ENCODE measurements around the gene ROCK2.
"Not testable (repeated sequence)": the region's sequence is repeated elsewhere in the genome, so short reads cannot be mapped to it uniquely, and the experiment has no call there.

ROCK2 gene

DNA sequence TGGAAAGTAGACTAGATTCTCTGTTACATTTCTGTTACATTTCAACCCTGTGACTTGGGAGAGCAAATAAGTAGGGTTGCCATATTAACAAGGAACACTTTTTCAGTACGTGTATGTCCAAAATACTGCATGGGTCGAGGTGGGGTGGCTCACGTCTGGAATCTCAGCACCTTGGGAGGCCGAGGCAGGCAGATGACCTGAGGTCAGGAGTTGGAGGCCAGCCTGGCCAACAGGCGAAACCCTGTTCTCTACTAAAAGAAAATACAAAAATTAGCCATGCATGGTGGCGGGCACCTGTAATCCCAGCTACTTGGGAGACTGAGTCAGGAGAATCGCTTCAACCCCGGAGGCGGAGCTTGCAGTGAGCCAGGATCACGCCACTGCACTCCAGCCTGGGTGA is 178.0 kb downstream of the ROCK2 start:
- no peak for DNase-seq

DNA sequence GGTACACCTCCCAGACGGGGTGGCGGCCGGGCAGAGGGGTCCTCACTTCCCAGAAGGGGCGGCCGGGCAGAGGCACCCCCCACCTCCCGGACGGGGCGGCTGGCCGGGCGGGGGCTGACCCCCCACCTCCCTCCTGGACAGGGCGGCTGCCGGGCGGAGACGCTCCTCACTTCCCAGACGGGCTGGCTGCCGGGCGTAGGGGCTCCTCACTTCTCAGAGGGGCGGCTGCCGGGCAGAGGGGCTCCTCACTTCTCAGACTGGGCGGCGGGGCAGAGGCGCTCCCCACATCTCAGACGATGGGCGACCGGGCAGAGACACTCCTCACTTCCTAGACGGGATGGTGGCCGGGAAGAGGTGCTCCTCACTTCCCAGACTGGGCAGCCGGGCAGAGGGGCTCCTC is 179.4 kb downstream of the ROCK2 start:
- DNase-seq, result not testable (repeated sequence)

DNA sequence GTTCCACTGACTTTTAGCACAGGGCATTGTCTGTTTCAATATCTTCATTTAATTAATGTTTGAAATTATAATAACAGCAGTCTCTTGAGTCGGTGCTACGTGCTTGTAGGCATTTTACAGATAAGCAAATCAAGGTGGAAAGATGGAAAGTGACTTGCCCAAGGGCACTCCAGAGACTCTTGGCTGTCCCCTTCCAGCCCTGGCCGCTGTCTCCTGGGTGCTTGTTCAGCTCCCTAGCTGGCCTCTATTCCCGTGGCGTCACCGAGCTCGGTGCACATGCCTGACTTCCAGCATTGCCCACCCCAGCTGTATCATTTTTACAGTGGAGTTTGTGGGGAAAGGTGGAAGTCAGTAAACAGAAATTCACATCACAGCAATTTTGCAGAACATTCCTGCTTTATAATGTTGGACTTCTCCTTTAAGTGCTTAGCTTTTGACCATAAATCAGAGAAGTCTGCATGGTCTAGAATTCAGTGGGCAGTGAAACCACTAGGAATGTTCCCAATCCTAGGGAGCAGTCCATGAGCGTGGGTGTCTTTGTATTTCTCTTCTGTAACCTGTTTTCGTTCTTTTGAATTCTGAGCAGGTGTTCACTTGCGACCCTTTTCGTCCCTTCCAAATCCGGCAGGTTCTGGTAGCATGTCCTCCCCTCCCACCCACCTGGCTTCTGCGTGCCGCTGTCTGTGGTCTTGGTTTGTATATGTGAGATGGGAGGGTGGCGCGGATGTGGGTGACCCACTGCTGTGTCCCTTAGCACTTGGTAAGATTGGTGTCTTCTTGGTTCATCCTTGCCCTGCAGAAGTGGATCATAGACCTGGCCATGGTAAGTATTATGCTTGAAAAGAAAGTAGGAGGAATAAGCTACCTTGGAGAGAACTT is 180.8 kb downstream of the ROCK2 start:
- DNase-seq, result no peak

DNA sequence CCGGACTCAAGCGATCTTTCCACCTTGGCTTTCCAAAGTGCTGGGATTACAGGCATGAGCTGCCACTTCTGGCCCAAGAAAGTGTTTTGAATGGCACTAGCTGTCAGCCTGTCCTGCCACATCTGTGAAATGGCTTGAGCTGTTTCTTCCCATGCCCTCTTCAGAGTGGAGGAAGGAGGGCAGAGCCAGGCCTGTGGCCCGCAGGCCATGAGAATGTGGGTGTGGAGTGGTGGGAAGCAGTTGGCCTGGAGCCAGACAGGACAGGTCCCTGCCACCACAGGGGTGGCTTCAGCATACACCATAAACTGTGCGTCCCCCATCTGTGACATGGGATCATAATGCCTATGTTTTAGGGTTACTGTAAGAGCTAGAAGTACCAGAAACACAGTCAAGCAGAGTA is 182.7 kb downstream of the ROCK2 start:
- no peak for DNase-seq

DNA sequence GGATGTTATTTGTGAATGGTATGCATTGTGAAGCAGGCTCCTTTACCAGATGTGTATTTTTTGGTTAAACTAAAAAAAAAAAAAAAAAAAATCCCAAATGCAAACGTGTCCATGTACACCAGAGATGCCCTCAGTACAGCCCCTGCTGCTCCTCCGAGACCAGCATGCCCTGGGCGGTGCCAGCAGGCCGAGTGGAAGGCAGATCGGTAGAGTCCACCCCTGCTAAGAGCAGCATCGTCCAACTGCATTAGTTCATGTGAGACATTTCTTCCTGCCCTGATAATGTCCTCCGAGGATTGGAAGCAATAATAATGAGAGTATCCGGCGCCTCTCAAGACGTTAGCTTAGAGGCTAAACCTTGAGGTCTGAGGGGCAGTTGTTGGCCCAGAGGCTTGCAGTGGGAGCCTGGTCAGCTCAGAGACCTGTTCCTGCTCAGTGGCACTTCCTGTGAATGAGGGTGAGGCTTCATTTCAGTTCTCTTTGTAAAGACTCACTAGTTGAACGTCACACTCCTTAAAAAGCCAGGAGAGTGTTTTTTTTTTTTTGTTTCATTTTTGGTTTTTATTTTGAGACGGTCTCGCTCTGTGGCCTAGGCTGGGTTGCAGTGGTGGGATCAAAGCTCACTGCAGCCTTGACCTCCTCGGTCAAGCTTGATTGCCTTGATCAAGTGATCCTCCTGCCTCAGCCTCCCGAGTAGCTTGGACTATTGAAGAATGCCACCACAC is 183.5 kb downstream of the ROCK2 start:
- no peak for DNase-seq

DNA sequence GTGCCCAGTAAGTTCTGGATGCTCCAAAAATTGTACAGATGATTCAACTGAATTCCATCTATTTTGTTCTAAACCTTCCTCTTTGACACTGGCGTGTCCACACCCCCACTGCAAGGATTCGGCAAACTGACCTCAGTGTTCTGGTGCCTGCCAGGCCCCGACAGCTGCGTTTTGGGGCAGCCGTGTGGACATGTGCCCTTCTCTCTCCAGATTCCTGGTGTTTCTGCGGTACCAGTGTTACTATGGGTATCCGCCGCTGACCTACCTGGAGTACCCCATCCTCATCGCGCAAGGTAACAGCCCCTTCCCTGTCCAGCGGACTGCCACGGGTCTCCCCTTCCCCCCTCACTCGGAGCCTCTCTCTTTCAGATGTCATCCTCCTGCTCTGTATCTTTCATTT is 184.2 kb downstream of the ROCK2 start:
- DNase-seq, result no peak

DNA sequence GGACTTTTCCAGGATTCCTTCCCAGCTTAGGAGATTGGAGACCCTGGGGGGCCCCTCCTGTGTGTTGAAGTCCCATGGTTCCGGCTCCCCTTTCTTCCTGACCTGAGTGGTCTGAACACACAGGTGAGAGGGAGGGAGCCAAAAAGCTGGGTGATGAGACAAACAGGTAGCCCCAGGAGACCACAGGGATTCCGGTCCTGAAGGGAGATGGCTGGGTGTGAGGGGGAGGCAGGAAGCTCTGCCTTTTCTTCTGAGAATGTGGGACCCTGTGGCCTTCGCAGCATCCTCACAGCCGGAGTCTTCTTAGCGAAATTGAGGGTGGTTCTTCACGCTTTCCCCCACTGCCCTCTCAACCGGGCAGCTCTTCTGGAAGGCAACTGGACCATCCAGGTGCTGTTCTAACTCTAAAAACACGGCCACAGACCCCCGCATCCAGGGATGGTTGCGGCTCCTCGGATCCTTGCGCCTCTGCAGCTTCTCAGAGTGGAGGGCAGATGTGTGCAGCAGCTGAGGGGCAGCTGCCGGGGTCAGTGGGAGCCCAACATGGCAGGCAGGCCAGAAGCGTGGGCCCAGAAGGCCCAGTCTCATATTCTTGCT is 184.8 kb downstream of the ROCK2 start:
- peak; percentile 46 for DNase-seq

DNA sequence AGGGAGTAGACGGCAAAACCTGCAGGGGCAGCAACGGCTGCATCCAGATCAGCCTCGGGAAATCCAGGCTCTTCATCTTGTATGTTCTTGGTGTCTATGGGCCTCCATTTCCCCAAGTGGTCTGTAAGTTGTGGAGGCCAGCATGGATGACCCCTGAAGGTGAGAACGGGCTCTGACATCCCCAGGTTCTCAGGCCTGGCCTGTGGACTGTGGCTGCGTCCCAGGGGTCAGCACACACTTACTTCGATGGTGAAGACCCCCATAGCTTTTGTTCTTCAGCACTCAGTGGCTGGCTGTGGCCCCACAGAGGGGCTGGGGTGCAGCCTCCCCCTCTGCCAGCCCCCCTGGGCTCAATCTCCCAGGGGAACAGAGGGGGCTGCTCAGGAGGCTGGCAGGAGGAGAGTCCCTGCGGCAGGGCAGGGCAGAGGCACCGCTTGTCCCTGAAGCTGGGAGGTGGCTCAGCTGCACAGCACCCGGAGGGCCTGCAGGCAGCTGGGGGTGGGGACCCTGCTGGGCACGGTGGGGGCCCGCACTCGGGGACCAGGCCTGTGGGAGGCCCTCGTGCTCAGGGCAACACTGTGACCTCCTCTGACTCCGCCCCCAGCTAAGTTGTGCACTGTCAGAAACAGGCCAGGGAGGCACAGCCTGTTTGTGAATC is 185.4 kb downstream of the ROCK2 start:
- DNase-seq, result peak; percentile 53

DNA sequence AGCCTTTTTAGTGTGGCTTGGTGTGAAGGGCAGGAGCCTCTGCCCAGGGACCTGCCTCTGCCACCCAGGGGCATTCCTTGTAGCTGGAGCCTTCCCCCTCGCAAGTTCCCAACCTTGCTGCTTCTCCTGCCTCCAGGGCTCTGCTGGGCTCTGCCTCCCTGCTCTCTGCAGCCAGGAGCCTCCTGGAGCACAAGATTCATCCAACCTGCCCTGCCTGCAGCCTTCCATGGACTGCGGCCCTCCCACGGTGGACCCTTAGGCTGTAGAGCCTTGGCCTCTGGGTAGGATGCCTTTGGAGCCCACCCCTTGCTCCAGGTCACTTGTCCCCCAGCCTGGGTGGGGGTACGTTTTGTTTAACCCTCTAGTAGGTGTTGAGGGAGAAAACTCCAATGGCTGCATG is 186.7 kb downstream of the ROCK2 start:
- DNase-seq, result no peak

DNA sequence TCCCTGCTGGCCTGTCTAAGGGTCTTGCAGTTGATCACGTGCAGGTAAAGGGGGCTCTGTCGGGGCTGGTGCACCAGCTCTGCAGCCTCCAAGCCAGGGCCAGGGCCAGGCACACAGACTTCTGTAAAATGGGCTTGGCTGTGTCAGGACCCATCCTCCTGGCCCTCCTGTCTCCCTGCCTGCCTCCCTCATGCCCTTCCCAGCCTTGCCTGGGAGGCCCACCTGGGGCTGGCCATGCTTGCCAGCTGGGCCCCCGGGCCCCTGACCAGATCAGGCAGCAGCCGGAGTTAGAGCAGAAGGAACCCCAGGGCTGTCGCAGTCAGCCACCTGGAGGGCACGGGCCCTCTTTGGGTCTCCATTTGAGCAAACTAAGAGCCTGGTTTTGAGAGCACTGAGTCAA is 187.1 kb downstream of the ROCK2 start:
- DNase-seq, result no peak

DNA sequence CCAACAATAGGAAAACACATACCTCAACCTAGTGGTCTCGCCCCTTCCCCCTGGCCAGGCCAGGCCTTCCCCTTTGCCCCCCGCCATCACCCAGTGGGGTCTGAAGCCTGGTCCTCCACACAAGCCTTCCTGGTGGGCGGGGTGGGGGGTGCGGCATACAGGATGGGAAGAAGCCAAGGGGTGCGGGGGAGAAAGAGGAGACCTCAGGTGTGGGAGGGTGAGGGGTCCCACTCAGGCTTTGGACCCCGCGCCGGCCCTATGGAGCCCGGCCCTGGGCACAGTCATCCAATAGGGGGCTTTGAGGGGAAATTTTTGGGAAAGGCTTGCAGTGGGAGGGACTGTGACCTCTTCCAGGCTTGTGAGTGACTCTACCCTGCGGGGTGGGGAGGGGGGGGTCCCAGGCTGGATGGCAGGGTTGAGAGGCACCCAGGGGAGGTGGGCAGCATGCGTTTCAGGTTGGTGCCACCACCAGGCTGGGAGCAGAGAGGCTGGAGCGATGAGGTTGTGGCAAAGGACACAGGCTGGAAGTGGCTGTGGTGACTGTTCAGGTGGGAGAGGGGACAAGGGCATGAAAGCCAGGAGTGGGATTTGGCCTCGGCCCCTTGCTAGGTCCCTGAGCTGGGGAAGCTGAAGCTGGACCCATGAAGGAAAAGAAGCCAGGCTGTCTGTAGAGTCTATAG is 187.9 kb downstream of the ROCK2 start:
- DNase-seq, result no peak

DNA sequence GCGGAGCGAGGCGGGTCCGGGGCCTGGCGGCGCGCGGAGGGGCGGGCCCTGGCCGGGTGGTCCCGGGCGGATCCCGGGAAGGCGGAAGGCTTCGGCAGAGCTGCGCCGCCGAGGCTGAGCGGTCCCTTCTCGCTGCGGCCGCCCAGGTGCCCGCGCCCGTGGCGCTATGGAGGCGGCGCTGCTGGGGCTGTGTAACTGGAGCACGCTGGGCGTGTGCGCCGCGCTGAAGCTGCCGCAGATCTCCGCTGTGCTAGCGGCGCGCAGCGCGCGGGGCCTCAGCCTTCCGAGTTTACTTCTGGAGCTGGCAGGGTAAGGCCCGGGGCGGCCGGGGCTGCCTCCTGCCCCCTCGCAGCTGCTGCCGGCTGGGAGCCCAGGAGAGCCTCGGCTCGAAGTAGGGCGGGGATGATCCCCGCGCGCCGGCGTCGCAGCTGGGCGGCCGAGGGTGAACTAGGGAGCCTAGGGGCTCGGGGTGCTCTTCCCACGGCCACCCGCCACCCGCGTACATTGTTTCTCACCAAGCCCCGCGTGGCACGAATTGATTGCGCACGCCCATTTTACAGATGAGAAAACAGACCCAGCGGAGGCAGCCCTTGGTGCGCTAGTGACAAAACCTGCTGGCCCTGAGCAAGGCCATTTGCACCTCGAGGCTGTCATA is 188.9 kb downstream of the ROCK2 start, which contains the start of gene SLC66A3:
TSS of gene SLC66A3 (plus strand) at position 87 of the 655 bp plus-strand sequence. CDS start at position 167, 80 bp downstream.
- DNase-seq, result no peak

DNA sequence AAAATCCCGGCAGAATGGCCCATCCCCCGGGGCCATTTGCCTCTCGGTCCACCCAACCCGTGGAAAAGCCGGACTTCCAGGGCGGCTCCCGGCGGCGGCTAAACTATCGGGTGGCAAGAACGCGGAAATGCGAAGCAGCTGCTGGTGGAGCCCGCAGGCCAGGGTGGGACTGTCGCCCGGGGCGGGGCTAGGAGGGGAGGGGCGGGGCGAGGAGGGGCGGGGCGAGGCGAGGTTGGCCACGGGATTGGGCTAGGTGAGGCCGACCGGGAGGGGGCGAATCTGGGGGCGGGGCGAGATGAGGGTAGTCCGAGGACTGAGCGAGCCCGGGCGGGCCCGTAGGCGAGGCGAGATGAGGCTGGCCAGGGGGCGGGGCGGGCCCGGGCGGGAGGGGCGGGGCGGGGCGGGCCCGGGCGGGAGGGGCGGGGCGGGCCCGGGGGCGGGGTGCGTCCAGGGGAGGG is 189.5 kb downstream of the ROCK2 start:
- peak; percentile 98 for DNase-seq

DNA sequence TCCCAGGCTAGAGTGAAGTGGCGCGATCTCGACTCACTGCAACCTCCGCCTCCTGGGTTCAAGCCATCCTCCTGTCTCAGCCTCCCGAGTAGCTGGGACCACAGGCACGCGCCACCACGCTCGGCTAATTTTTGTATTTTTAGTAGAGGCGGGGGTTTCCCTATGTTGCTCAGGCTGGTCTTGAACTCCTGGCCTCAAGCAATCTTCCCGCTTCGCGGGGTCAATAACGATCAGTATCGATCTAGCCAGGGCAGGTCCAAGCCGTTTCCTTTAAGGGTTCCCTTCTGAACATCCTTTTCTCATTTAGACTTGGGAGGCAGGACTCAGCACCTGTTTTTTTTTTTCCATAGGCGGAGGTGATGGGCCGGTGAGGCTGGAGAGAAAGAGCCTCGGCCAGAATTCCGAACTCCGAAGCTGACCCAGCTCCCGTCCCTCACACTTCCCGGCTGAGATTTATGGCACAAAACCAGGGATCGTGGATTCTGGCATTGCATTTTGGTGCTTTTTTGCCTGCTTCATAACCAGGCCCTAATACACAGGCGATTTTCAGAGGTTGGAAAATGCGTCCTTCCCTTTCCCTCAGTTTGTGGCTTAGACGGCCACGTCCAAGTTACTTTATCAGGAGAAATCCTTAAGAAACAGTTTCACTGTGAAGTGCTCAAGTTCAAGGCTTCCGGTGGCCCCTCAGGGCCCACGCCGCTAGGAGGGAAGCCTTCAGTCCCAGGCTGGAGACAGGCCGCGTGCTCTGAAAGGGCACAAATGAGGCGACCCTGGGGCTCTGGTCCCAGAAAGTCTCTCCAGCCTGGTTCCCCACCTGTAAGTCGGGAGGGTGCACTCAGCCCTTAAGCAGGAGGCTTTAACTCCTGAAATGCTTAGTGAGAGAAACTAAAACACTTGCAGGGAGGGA is 190.2 kb downstream of the ROCK2 start:
- no peak for DNase-seq

DNA sequence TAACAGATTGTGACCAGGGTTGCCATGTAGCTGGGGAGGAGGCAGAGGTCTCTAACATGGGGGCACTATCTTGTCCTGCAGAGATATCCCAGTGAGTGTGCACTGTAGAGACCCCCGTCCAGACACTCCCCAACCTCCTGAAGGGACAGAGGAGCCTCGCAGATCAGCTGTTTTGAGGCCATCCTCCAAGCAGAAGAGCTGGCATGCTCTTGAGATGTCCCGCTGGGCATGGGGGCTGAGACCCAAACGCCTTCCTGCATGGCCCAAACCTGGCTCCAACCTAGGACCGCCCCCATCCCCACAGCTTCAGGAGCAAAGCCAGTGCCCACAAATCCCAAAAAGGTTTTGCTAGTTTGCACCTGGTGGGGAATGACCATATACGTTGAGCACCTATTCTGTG is 191.8 kb downstream of the ROCK2 start:
- DNase-seq, result no peak

DNA sequence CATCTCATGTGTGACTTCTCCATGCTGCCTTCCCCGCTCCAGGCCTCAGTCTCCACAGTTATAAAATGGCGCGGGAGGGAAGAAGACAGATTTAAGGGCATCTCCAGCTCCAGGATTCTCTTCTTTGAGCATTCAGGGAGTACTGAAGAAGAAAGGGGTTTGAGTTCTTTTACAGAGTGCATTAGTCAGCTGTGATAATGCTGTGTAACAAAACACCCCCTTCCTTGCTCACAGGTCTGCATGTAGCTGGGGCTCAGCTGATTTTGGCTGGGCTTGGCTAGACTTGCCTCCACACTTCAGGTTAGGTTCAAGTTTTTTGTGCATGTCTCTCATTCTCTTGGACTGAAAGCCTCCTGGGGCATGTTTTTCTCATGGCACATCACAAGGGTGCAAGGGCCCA is 197.2 kb downstream of the ROCK2 start:
- no peak for DNase-seq

DNA sequence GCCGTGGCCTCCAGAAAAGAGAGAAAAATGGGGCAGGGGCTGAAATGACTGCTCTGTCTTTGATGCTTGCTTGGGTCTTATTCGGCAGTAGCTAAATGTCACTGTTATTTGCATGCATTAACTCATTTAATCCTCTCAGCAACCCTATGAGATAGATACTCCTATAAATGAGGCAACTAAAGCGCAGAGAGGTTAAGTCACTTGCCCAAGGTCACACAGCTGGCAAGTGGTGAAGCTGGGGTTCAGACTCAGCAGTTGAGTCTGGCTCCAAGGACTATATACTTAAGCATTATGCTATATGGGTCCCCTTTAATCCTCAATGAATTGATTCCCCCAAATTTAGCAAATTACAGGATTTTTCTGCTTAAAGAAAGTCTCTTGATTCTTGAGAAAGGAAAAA is 198.4 kb downstream of the ROCK2 start:
- DNase-seq, result no peak

DNA sequence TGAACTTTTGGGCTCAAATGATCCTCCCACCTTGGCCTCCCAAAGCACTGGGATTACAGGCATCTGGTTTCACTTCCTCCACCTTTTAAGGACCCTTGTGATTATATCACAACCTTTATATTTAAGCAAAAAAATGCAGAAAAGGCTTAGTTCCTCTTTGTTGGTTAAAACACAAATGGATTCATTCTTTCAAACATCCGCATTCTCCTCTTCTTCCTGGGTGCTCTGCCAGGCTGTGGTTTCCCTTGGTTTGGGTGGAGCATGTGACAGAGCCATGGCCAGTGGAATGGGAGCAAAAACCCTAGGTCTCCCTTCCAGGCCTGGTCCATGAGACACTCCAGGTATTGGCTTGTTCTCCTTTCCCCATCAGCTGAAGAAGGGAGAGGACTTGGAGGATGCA is 199.1 kb downstream of the ROCK2 start:
- DNase-seq, result no peak

DNA sequence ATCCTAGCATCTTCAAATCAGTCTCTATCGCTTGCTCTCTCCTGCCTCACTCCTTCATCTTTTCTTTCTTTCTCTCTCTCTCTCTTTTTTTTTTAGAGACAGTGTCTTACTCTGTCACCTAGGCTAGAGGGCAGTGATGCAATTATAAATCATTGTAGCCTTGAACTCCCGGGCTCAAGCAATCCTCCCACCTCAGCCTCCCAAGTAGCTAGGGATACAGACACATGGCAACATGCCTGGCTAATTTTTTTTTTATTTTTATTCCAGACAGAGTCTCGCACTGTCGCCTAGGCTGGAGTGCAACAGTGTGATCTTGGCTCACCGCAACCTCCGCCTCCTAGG is 199.7 kb downstream of the ROCK2 start:
- no peak for DNase-seq

DNA sequence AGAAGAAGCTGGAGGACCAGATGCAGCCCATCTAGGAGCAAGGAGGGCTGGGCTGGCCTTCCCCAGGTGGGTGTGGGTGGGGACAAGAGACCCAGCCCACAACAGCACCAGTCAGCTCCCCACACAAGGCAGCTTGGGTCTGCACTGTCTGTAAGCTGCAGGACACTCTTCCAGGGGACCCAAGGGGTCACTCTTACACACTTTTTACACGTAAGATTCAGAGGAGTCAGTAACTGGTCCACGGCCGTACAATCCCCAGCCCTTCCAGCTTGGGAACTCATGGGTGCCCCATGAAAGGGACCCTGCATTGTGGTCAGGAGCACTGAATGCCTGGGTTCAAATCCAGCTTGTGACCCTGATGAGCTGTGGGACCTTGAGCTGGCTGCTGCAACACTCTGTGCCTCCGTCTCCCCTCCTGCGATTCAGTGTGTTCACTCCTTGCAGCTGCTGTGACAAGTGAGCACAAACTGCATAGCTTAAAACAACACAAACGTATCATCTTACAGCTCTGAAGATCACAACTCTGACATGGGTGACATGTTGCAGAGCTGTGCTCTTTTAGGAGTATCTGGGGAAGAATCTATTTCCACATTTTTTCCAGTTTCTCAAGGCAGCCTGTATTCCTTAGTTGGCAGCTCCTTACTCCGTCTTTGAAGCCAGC is 200.2 kb downstream of the ROCK2 start:
- no peak for DNase-seq

DNA sequence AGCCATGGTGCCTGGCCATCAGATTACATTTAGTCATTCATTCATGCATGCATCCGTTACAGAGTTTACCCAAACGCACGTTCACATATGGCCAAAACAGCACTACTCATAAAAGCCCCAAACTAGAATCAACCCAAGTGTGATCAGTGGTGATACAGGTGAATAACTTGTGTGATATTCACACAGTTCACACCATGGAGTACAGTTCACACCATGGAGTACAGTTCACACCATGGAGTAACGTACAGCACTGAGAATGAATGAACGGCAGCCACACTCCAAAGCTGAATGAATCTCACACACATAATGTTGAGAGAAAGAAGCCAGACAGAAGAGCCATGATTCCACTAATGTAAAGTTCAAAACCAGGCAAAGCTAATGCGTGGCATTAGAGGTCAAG is 201.4 kb downstream of the ROCK2 start:
- no peak for DNase-seq
